Breast epithelium (tissue), 4 donors: ENCODE measurements around the gene RPS17. TPM values are rescaled to one million over a fixed set of nuclear protein-coding genes. Genes with fewer than 3 reads are reported as not detected.
"Not testable (repeated sequence)": the region's sequence is repeated elsewhere in the genome, so short reads cannot be mapped to it uniquely, and the experiment has no call there.

Experiments
- DNase-seq, 2 donors: peaks; one replicate each; pipeline ENCODE4 v3.0.0-alpha.2; 2019; ENCODE audit warnings: low spot score in 2 of 2
- H3K27ac ChIP-seq, 2 donors: fragments of 200-600 bp; sonication (generic) in 1 of 2; one replicate each; pipeline ENCODE4 v1.5.1; 2016 to 2019; ENCODE audit warnings: mild to moderate bottlenecking in 1 of 2
- H3K27me3 ChIP-seq, 2 donors: fragments of 200-600 bp; sonication (generic) in 1 of 2; one replicate each; pipeline versions ENCODE4 v1.5.1 to v1.6.0; 2017 to 2019; ENCODE audit warnings: control low read depth in 1 of 2, mild to moderate bottlenecking in 1 of 2
- H3K36me3 ChIP-seq: fragments of 200-600 bp; one replicate; pipeline ENCODE4 v1.5.1; 2019
- H3K4me1 ChIP-seq, 2 donors: fragments of 200-600 bp; sonication (generic); one replicate each; pipeline ENCODE4 v1.5.1; 2016 to 2019; ENCODE audit warnings: control low read depth in 1 of 2
- H3K4me3 ChIP-seq, 3 donors: fragments of 200-600 bp; sonication (generic); 1 replicate in 2 of 3; 2 replicates in 1 of 3; pipeline ENCODE4 v1.5.1; 2016 to 2019; ENCODE audit warnings: mild to moderate bottlenecking in 3 of 3, moderate library complexity in 2 of 3
- H3K9me3 ChIP-seq, 2 donors: fragments of 200-600 bp; sonication (generic) in 1 of 2; one replicate each; pipeline ENCODE4 v1.5.1; 2016 to 2019; ENCODE audit warnings: control low read depth in 1 of 2
- CTCF ChIP-seq, 3 donors: fragments of 450-650 bp; IDR thresholded peaks; one replicate each; pipeline ENCODE4 v1.5.1; 2016 to 2017; ENCODE audit warnings: antibody characterized with exemption in 3 of 3, mild to moderate bottlenecking in 3 of 3, moderate library complexity in 3 of 3
- POLR2A ChIP-seq: fragments of 450-650 bp; IDR thresholded peaks from one replicate; pipeline ENCODE4 v1.6.1; 2016; ENCODE audit warnings: antibody characterized with exemption, mild to moderate bottlenecking, moderate library complexity
- POLR2AphosphoS5 ChIP-seq, 3 donors: sonication (generic); formaldehyde crosslinking; IDR thresholded peaks; one replicate each; pipeline ENCODE4 v1.6.1; 2017; ENCODE audit warnings: antibody characterized with exemption in 3 of 3
- intact Hi-C: fragments of 100-400 bp; cut with DNase I; formaldehyde crosslinking; loops from one replicate; pipeline ENCODE4 v1.15.1; 2023; ENCODE audit warnings: low total_unique reads
- total RNA-seq, 3 donors: library from RNA; depleted of rRNA; stranded (reverse); fragments of >200 nt; gene quantifications; one replicate each; pipeline ENCODE4 v1.1.0, GENCODE V29; 2016

RPS17 gene
- total RNA-seq, 3 donors from 2014 or later = 2,556 to 3,448 (median 2,909) TPM

GRCh38 chr15:82537351-82537908 lies 2.8 kb downstream of the RPS17 start:
- H3K4me3 ChIP-seq = no peak overlapping the region
- peaks cover 0 to 16% of the 10 kb centered on the region in 2 donors for H3K4me1 ChIP-seq
- intact Hi-C loops = no loop called here
- H3K36me3 ChIP-seq = no peaks in the 10 kb centered on the region
- TF ChIP-seq POLR2A = no peak
- TF ChIP-seq CTCF (IDR thresholded peaks at IDR 0.05) = no peak
- TF ChIP-seq POLR2AphosphoS5 (IDR thresholded peaks at IDR 0.05) = no peak
- H3K27ac ChIP-seq = peak overlapping the region in 1 of 2 donors; percentile 0
- DNase-seq = no peak
- H3K27me3 ChIP-seq = no peaks in the 10 kb centered on the region
- no peaks in the 10 kb centered on the region for H3K9me3 ChIP-seq

DNA sequence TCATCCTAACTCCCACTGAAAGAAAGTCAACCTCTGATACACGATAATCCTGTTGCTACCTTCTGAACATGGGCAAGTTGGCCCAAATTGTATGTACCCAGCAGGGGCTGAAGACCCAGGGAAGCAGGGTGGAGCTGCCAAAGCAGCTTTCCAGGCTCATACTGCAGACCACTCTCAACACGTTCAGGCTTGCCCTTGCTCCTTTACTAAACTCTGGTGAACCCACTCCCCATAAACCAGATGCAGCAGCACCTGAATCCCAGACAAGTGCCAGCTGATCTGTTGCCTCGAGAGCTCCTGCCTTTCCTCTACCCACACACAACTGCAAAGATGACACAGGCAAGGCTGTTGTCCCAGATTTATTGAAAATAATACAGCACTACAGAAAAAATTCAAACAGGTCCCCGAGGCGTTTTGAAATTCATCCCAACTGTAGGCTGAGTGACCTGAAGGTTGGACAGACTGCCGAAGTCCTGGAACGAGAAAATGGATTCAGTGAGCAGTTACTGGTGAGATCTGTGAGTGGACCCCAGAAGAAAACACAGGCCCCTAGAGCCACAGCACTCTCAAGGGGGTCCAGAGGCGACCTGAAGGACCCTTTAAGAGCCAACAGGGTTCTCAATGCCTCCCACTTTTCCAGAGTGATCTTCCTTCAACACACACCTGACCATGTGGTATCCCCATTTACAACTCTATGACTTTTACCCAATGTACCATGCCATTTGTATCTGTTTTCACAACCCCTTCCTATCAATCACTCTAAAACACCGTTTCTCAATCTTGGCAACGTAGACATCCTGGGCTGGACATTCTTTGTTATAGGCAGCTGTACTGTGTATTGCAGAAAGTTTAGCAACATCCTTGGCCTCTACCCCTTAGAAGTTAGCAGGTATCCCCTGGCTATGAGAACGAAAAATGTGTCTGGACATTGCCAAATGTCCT lies 3.6 kb downstream of the RPS17 start:
- Histone ChIP-seq H3K4me3 (no peak overlapping the region), H3K36me3 (no peaks in the 10 kb centered on the region), H3K27ac (peak overlapping the region in 1 of 2 donors; percentile 64), H3K4me1 (peaks cover 0 to 16% of the 10 kb centered on the region in 2 donors), H3K9me3 (no peaks in the 10 kb centered on the region), H3K27me3 (no peaks in the 10 kb centered on the region)
- peak in 1 of 2 donors; percentile 16 for DNase-seq
- intact Hi-C loops = no loop called here
- TF ChIP-seq POLR2A (no peak), CTCF (IDR thresholded peaks at IDR 0.05) (no peak), POLR2AphosphoS5 (IDR thresholded peaks at IDR 0.05) (no peak)

DNA sequence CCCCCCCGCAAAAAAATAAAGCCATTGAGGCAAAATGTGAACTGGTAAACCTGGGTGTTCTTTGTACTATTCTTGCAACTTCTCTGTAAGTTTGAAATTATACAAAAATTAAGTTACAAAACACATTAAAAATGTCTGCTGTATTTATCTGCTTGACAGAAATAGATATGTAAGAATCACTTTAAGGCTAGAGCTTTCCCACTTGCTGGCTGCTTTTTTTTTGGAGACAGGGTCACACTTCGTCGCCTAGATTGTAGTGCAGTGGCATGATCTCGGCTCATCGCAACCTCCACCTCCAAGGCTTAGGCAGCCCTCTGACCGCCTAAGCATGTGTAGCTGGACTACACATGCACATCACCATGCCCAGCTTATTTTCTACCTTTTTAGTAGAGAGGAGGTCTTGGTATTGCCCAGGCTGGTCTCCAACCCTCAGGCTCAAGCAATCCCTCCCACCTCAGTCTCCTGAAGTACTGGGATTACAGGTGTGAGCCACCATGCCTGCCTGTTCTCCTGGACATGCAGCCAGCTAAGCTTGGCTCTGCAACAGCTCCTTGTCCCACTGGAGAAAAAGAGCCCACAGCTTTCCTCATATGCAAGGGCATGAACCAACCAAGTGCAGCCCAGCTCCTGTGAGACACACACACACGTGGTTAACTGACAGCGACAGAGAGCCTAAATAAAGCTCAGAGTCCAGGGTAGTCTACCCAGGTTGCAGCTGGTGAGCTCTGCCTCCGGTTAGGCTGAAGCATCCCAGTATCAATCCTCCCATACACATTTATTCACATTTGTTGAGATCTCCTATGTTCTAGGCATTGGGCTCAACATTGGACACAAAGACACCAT lies 4.5 kb downstream of the RPS17 start:
- H3K27ac ChIP-seq = peak overlapping the region in 1 of 2 donors; percentile 64
- H3K9me3 ChIP-seq = no peaks in the 10 kb centered on the region
- TF ChIP-seq POLR2AphosphoS5 (IDR thresholded peaks at IDR 0.05) (no peak), POLR2A (no peak), CTCF (IDR thresholded peaks at IDR 0.05) (no peak)
- no peak overlapping the region for H3K4me3 ChIP-seq
- H3K4me1 ChIP-seq = peaks cover 0 to 16% of the 10 kb centered on the region in 2 donors
- no peaks in the 10 kb centered on the region for H3K36me3 ChIP-seq
- no peaks in the 10 kb centered on the region for H3K27me3 ChIP-seq
- peak in 1 of 2 donors; percentile 10 for DNase-seq
- intact Hi-C loops = no loop called here

GRCh38 chr15:82535151-82535550 lies 5.1 kb downstream of the RPS17 start:
- H3K36me3 ChIP-seq, intact Hi-C loops: not testable (repeated sequence)

DNA sequence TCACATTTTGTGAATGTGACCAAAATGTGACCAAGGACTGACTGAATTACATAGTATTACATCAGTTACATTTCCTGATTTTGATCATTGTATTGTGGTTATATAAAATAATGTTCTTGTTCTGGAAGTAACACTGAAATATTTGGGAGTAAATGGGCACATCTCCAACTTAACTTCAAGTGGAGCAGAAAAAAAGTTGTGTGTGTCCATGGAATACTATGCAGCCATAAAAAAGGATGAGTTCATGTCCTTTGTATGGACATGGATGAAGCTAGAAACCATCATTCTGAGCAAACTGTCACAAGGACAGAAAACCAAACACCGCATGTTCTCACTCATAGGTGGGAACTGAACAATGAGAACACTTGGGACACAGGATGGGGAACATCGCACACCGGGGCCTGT lies 5.8 kb downstream of the RPS17 start:
- H3K4me3 ChIP-seq, H3K27ac ChIP-seq, intact Hi-C loops, H3K27me3 ChIP-seq, H3K36me3 ChIP-seq, DNase-seq, H3K9me3 ChIP-seq: not testable (repeated sequence)
- H3K4me1 ChIP-seq = peaks cover 0 to 16% of the 10 kb centered on the region in 2 donors

More at GRCh38 chr15:82535151-82535550, 5.1 kb downstream of the RPS17 start:
- not testable (repeated sequence) for H3K27me3 ChIP-seq, H3K27ac ChIP-seq, H3K9me3 ChIP-seq, H3K4me3 ChIP-seq
- H3K4me1 ChIP-seq = peaks cover 0 to 16% of the 10 kb centered on the region in 2 donors
- peak in 1 of 2 donors; percentile 8 for DNase-seq
